H1 (cell line): ENCODE results near the gene REG4.

Source experiments
- CTCF ChIP-seq, 3 experiments: IDR thresholded peaks; 1 replicate in 2 of 3; 2 replicates in 1 of 3; pipeline versions ENCODE4 v1.5.1 to v1.6.1; 2011; ENCODE audit warnings: low read length in 3 of 3, mild to moderate bottlenecking in 3 of 3, inconsistent platforms in 2 of 3, low read depth in 1 of 3, moderate library complexity in 1 of 3; ENCODE audit not compliant: insufficient read depth in 1 of 3; ENCODE audit errors: control extremely low read depth in 1 of 3
- MAFK ChIP-seq: IDR thresholded peaks from 2 replicates; pipeline ENCODE4 v1.6.1; 2012; ENCODE audit warnings: low read depth, mild to moderate bottlenecking, improper control_type of control experiment, low read length
- PHF8 ChIP-seq: fragments of 200-600 bp; sonication (generic); conservative IDR thresholded peaks from 2 replicates; pipeline ENCODE4 v1.7.1; 2012; ENCODE audit warnings: low read depth, mild to moderate bottlenecking, inconsistent platforms, low read length, moderate library complexity
- POU5F1 ChIP-seq: IDR thresholded peaks from 2 replicates; pipeline ENCODE4 v1.6.1; 2011; ENCODE audit warnings: low read depth, mild to moderate bottlenecking, low read length, moderate library complexity
- SUZ12 ChIP-seq: fragments of 200-600 bp; sonication (generic); IDR thresholded peaks from 2 replicates; pipeline ENCODE4 v1.6.1; 2012; ENCODE audit warnings: mild to moderate bottlenecking, inconsistent platforms, low read length, moderate library complexity, mixed read lengths
- YY1 ChIP-seq: IDR thresholded peaks from 2 replicates; pipeline ENCODE4 v1.6.1; 2011; ENCODE audit warnings: low read depth, mild to moderate bottlenecking, low read length

DNA sequence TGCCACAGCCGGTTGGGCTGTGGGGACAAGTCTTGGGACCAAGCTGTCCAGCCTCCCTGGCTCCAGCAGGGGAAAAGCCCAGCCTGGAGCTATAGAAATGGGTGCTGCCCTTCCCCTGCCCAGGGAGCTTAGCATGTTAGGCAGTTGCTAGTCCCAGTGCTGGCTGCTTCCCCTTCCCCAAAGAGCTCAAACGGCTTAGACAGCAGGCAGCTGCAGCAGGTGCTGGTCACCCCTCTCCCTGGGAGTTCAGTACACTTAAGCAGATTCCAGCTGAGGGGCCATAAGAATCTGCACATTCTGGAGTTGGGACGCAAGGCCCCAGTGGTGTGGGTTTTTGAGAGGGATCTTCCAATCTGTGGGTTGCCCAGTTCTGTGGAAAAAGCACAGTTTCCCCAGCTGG is 11.1 kb upstream of the REG4 start:
- TF ChIP-seq POU5F1 (no peak), SUZ12 (no peak), MAFK (no peak), CTCF (IDR thresholded peaks at IDR 0.05; ENCODE audit: control extremely low read depth in 1 of 3, insufficient read depth in 1 of 3, low read depth in 1 of 3, low read length in 3 of 3) (no peak), PHF8 (no peak), YY1 (no peak)
